Neural progenitor cell (in vitro differentiated cells): ENCODE measurements around the gene HPCA. TPM values are rescaled to one million over a fixed set of nuclear protein-coding genes. Genes with fewer than 3 reads are reported as not detected.
A peak's percentile ranks its signal among the peaks of the same experiment; 100 is the strongest.

ENCODE experiments used
- DNase-seq: peaks from one replicate; pipeline ENCODE4 v3.0.0-alpha.2; 2016; ENCODE audit warnings: low spot score
- H2AFZ ChIP-seq: fragments of 200-600 bp; sonication (generic); replicated peaks from 2 replicates; pipeline ENCODE4 v1.6.1; 2016; ENCODE audit warnings: antibody characterized with exemption
- H3F3A ChIP-seq: fragments of 200-600 bp; sonication (generic); 2 replicates; pipeline ENCODE4 v1.6.1; 2016; ENCODE audit warnings: antibody characterized with exemption, low read depth
- H3K27ac ChIP-seq: fragments of 200-600 bp; sonication (generic); 2 replicates; pipeline ENCODE4 v1.5.1; 2016; ENCODE audit warnings: mild to moderate bottlenecking
- H3K27me3 ChIP-seq: fragments of 200-600 bp; sonication (generic); 2 replicates; pipeline ENCODE4 v1.6.1; 2016; ENCODE audit warnings: mild to moderate bottlenecking, moderate library complexity
- H3K36me3 ChIP-seq: fragments of 200-600 bp; sonication (generic); 2 replicates; pipeline ENCODE4 v1.5.1; 2016
- H3K4me1 ChIP-seq: fragments of 200-600 bp; sonication (generic); 2 replicates; pipeline ENCODE4 v1.6.1; 2016; ENCODE audit warnings: mixed run types
- H3K4me2 ChIP-seq: fragments of 200-600 bp; sonication (generic); 2 replicates; pipeline ENCODE4 v1.6.1; 2016
- H3K4me3 ChIP-seq: fragments of 200-600 bp; sonication (generic); 2 replicates; pipeline ENCODE4 v1.5.1; 2016
- H3K79me2 ChIP-seq: fragments of 200-600 bp; sonication (generic); 2 replicates; pipeline ENCODE4 v1.6.1; 2016; ENCODE audit warnings: low read depth
- H3K9ac ChIP-seq: fragments of 200-600 bp; sonication (generic); 2 replicates; pipeline ENCODE4 v1.6.1; 2016
- H3K9me3 ChIP-seq: fragments of 200-600 bp; sonication (generic); 2 replicates; pipeline ENCODE4 v1.5.1; 2016; ENCODE audit warnings: low read depth
- H4K20me1 ChIP-seq: fragments of 200-600 bp; sonication (generic); 2 replicates; pipeline ENCODE4 v1.6.1; 2016; ENCODE audit warnings: low read depth
- H3K27ac Mint-ChIP-seq: 3 replicates; pipeline ENCODE4 v1.8.0; 2021; ENCODE audit warnings: mixed read lengths
- H3K27me3 Mint-ChIP-seq: 2 replicates; pipeline ENCODE4 v1.8.0; 2022; ENCODE audit warnings: low read depth, mild to moderate bottlenecking, inconsistent platforms, moderate library complexity, mixed read lengths; ENCODE audit not compliant: insufficient read depth
- H3K36me3 Mint-ChIP-seq: 3 replicates; pipeline ENCODE4 v1.8.0; 2021; ENCODE audit warnings: mixed read lengths
- H3K4me1 Mint-ChIP-seq: 3 replicates; pipeline ENCODE4 v1.8.0; 2021; ENCODE audit warnings: mixed read lengths
- H3K4me3 Mint-ChIP-seq: 3 replicates; pipeline ENCODE4 v1.8.0; 2021; ENCODE audit warnings: mild to moderate bottlenecking, moderate library complexity, mixed read lengths
- H3K9me3 Mint-ChIP-seq: 3 replicates; pipeline ENCODE4 v1.8.0; 2020; ENCODE audit warnings: mixed read lengths
- CTCF ChIP-seq: fragments of 200-600 bp; sonication (generic); IDR thresholded peaks from 2 replicates; pipeline ENCODE4 v1.5.1; 2017; ENCODE audit warnings: antibody characterized with exemption, mild to moderate bottlenecking
- EZH2 ChIP-seq: fragments of 200-600 bp; sonication (generic); IDR thresholded peaks from 2 replicates; pipeline ENCODE4 v1.6.1; 2017; ENCODE audit warnings: antibody characterized with exemption, mild to moderate bottlenecking, moderate library complexity
- EZH2phosphoT487 ChIP-seq: fragments of 200-600 bp; sonication (generic); IDR thresholded peaks from 2 replicates; pipeline ENCODE4 v1.6.1; 2017; ENCODE audit warnings: antibody characterized with exemption
- total RNA-seq: library from RNA; depleted of rRNA; stranded (reverse); fragments of >200 nt; gene quantifications from 2 replicates; pipeline ENCODE4 v1.2.3, GENCODE V29; 2015; ENCODE audit warnings: low replicate concordance

HPCA gene
- total RNA-seq, 1 donor from 2014 or later, result not detected

- Histone ChIP-seq H3K4me3 (no peak overlapping the region), H3K4me1 (peaks cover 6% of the 10 kb centered on the region), H3K9me3 (no peaks in the 10 kb centered on the region), H3K9ac (no peak overlapping the region), H3K36me3 (no peaks in the 10 kb centered on the region), H3K79me2 (no peaks in the 10 kb centered on the region), H2AFZ (peak overlapping the region; percentile 5), H3K27me3 (peaks cover 4% of the 10 kb centered on the region), H3F3A (peaks cover 10% of the 10 kb centered on the region), H3K27ac (peak overlapping the region; percentile 75), H4K20me1 (no peaks in the 10 kb centered on the region), H3K4me2 (no peak overlapping the region)
- no peaks in the 10 kb centered on the region for H3K27me3 Mint-ChIP-seq
- no peaks in the 10 kb centered on the region for H3K9me3 Mint-ChIP-seq
- peak; percentile 4 for DNase-seq
- H3K36me3 Mint-ChIP-seq, result peaks cover 7% of the 10 kb centered on the region
- no peak overlapping the region for H3K27ac Mint-ChIP-seq
- no peak for TF ChIP-seq CTCF
- TF ChIP-seq EZH2phosphoT487, result no peak
- TF ChIP-seq EZH2, result no peak
- no peak overlapping the region for H3K4me3 Mint-ChIP-seq
- H3K4me1 Mint-ChIP-seq, result no peaks in the 10 kb centered on the region
Observed at GRCh38 chr1:32933742-32934322, 47.5 kb downstream of the HPCA start.

GRCh38 chr1:32934535-32934934 is 48.2 kb downstream of the HPCA start:
- Mint-ChIP-seq H3K36me3 (peaks cover 7% of the 10 kb centered on the region), H3K27ac (no peak overlapping the region), H3K4me1 (no peaks in the 10 kb centered on the region), H3K9me3 (no peaks in the 10 kb centered on the region), H3K27me3 (no peaks in the 10 kb centered on the region), H3K4me3 (no peak overlapping the region)
- no peak for DNase-seq
- Histone ChIP-seq H3F3A (peaks cover 10% of the 10 kb centered on the region), H4K20me1 (no peaks in the 10 kb centered on the region), H3K9ac (no peak overlapping the region), H3K4me3 (no peak overlapping the region), H2AFZ (no peak overlapping the region), H3K36me3 (no peaks in the 10 kb centered on the region), H3K4me1 (peaks cover 6% of the 10 kb centered on the region), H3K9me3 (no peaks in the 10 kb centered on the region), H3K27ac (no peak overlapping the region), H3K4me2 (no peak overlapping the region), H3K27me3 (no peaks in the 10 kb centered on the region), H3K79me2 (no peaks in the 10 kb centered on the region)
- TF ChIP-seq CTCF, result no peak
- no peak for TF ChIP-seq EZH2phosphoT487
- TF ChIP-seq EZH2, result no peak

GRCh38 chr1:32937061-32937460 is 50.8 kb downstream of the HPCA start:
- no peak for DNase-seq
- Histone ChIP-seq H3K9ac (no peak overlapping the region), H3K4me3 (no peak overlapping the region), H3K9me3 (no peaks in the 10 kb centered on the region), H3K27ac (no peak overlapping the region), H4K20me1 (no peaks in the 10 kb centered on the region), H3K27me3 (no peaks in the 10 kb centered on the region), H2AFZ (no peak overlapping the region), H3K4me1 (peaks cover 6% of the 10 kb centered on the region), H3K79me2 (no peaks in the 10 kb centered on the region), H3K36me3 (no peaks in the 10 kb centered on the region), H3F3A (peaks cover 10% of the 10 kb centered on the region), H3K4me2 (no peak overlapping the region)
- Mint-ChIP-seq H3K4me3 (no peak overlapping the region), H3K4me1 (no peaks in the 10 kb centered on the region), H3K9me3 (no peaks in the 10 kb centered on the region), H3K27me3 (no peaks in the 10 kb centered on the region), H3K36me3 (peaks cover 7% of the 10 kb centered on the region), H3K27ac (no peak overlapping the region)
- TF ChIP-seq EZH2phosphoT487 (no peak), EZH2 (no peak), CTCF (no peak)
